Panc1 (cell line): ENCODE data around the gene ADCY2.

Experiments used
- SIN3A ChIP-seq: IDR thresholded peaks from 2 replicates; pipeline ENCODE4 v1.6.1; 2012; ENCODE audit warnings: low read depth, mild to moderate bottlenecking, low read length, moderate library complexity, borderline replicate concordance; ENCODE audit not compliant: insufficient read depth
- TF ChIP-seq, protein P1 (sequence below): fragments of 450-650 bp; IDR thresholded peaks from 2 replicates; pipeline ENCODE4 v1.5.1; 2017; ENCODE audit warnings: mild to moderate bottlenecking

DNA sequence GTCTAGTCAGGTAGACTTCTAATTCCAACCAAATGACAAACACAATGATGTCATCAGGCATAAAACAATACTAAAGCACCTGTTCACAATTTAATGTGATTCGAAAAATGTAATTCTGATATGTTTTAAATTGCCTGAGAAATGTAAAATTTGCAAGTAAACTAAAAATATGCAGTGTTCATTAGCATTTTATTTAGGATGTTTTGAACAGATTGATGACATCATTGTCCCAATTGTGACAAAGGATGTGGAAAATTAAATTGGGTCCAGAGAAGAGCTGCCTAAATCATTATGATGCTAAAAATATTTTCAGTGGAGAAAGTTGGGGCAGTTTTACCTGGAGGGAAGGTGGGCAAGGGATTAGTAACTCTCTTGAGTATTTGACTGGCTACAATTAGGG is 368.5 kb downstream of the ADCY2 start:
- TF ChIP-seq, protein P1, sequence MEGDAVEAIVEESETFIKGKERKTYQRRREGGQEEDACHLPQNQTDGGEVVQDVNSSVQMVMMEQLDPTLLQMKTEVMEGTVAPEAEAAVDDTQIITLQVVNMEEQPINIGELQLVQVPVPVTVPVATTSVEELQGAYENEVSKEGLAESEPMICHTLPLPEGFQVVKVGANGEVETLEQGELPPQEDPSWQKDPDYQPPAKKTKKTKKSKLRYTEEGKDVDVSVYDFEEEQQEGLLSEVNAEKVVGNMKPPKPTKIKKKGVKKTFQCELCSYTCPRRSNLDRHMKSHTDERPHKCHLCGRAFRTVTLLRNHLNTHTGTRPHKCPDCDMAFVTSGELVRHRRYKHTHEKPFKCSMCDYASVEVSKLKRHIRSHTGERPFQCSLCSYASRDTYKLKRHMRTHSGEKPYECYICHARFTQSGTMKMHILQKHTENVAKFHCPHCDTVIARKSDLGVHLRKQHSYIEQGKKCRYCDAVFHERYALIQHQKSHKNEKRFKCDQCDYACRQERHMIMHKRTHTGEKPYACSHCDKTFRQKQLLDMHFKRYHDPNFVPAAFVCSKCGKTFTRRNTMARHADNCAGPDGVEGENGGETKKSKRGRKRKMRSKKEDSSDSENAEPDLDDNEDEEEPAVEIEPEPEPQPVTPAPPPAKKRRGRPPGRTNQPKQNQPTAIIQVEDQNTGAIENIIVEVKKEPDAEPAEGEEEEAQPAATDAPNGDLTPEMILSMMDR: no peak
- no peak for TF ChIP-seq SIN3A
